Ascending aorta (tissue), 2 donors: Measurements from ENCODE around the gene TJP3. TPM values are rescaled to one million over a fixed set of nuclear protein-coding genes. Genes with fewer than 3 reads are reported as not detected.

ENCODE experiments used
- DNase-seq, 2 donors: peaks; one replicate each; pipeline ENCODE4 v3.0.0-alpha.2; 2019; ENCODE audit warnings: low spot score in 2 of 2
- H3K27ac ChIP-seq, 2 donors: fragments of 200-600 bp; sonication (generic); one replicate each; pipeline ENCODE4 v1.5.1; 2016 to 2017; ENCODE audit warnings: mild to moderate bottlenecking in 1 of 2
- H3K27me3 ChIP-seq: fragments of 200-600 bp; sonication (generic); one replicate; pipeline ENCODE4 v1.5.1; 2017
- H3K36me3 ChIP-seq, 2 donors: fragments of 200-600 bp; sonication (generic); one replicate each; pipeline ENCODE4 v1.5.1; 2016
- H3K4me1 ChIP-seq, 2 donors: fragments of 200-600 bp; sonication (generic); one replicate each; pipeline ENCODE4 v1.5.1; 2016 to 2017; ENCODE audit warnings: mild to moderate bottlenecking in 1 of 2
- H3K4me3 ChIP-seq, 2 donors: fragments of 200-600 bp; sonication (generic); one replicate each; pipeline ENCODE4 v1.5.1; 2016 to 2017; ENCODE audit warnings: mild to moderate bottlenecking in 1 of 2
- H3K9me3 ChIP-seq, 2 donors: fragments of 200-600 bp; sonication (generic); one replicate each; pipeline ENCODE4 v1.5.1; 2016
- CTCF ChIP-seq, 3 experiments: fragments of 200-600 bp in 2 of 3; fragments of 450-650 bp in 1 of 3; sonication (generic) in 2 of 3; IDR thresholded peaks; one replicate each; pipeline ENCODE4 v1.5.1; 2016 to 2019; ENCODE audit warnings: antibody characterized with exemption in 3 of 3, mild to moderate bottlenecking in 1 of 3, moderate library complexity in 1 of 3
- intact Hi-C: fragments of 100-400 bp; cut with DNase I; formaldehyde crosslinking; loops from one replicate; pipeline ENCODE4 v1.15.1; 2023
- total RNA-seq: library from RNA; depleted of rRNA; stranded (reverse); fragments of >200 nt; gene quantifications from one replicate; pipeline ENCODE4 v1.1.0, GENCODE V29; 2016

TJP3 gene
- total RNA-seq, 1 donor from 2014 or later, result 12.6 TPM

- Histone ChIP-seq H3K27ac (no peak overlapping the region), H3K4me1 (no peaks in the 10 kb centered on the region), H3K9me3 (no peaks in the 10 kb centered on the region), H3K27me3 (no peaks in the 10 kb centered on the region), H3K36me3 (no peaks in the 10 kb centered on the region), H3K4me3 (no peak overlapping the region)
- DNase-seq, result no peak
- intact Hi-C loops, result no loop called here
- no peak for TF ChIP-seq CTCF (IDR thresholded peaks at IDR 0.05)
Observed at GRCh38 chr19:3743486-3743885, 35.3 kb downstream of the TJP3 start.

DNA sequence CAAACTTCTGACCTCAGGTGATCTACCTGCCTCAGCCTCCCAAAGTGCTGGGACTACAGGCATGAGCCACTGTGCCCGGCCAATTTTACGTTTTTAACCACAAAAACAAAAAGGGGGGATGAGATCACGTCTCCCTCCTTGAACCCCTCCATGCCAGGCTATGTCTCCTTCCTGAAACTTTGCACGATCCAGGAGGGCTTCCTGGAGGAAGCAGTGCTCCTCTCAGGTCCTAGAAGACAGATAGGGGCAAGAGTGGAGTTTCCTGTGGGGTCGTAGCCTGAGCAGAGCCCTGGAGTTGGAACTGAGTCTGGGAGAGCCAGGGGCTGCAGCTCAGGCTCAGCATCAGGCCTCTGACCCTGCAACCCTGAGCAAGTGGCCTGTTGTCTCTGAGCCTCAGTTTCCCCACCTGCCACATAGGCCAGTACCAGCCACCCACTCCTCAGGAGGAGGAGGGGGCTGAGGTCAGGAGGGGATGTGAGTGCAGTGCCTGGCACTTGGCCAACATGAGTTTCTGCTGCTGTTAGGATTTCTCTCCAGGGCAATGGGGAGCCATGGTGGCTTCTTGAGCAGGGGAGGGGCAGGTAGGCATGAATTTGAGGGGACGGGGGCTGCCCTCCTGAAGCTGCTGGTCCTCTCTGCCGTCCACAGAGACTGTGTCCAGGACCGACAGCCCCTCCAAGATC is 37.3 kb downstream of the TJP3 start:
- intact Hi-C loops, result no loop called here
- Histone ChIP-seq H3K27ac (no peak overlapping the region), H3K4me3 (no peak overlapping the region), H3K27me3 (no peaks in the 10 kb centered on the region), H3K9me3 (no peaks in the 10 kb centered on the region), H3K36me3 (peaks cover 6 to 10% of the 10 kb centered on the region in 2 donors), H3K4me1 (no peaks in the 10 kb centered on the region)
- DNase-seq, result no peak
- no peak for TF ChIP-seq CTCF (IDR thresholded peaks at IDR 0.05)

GRCh38 chr19:3746371-3747056 is 38.3 kb downstream of the TJP3 start:
- TF ChIP-seq CTCF (IDR thresholded peaks at IDR 0.05), result no peak
- Histone ChIP-seq H3K36me3 (peaks cover 16 to 20% of the 10 kb centered on the region in 2 donors), H3K4me1 (no peaks in the 10 kb centered on the region), H3K9me3 (no peaks in the 10 kb centered on the region), H3K27ac (no peak overlapping the region), H3K4me3 (no peak overlapping the region), H3K27me3 (no peaks in the 10 kb centered on the region)
- no peak for DNase-seq
- intact Hi-C loops, result no loop called here

DNA sequence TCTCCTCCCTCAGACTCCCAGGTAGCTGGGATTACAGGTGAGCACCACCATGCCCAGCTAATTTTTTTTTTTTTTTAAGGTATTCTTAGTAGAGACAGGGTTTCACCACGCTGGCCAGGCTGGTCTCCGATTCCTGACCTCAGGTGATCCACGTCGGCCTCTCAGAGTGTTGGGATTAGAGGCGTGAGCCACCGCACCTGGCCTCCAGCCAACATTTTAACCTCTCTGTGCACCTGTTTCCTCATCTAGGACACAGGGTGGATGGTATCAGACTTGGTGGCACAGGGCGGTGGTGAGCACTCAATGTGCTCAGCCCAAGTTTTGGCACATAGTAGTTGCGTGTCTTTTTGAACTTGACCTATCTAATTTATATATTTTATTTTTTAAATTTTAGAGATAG is 40.8 kb downstream of the TJP3 start:
- Histone ChIP-seq H3K27me3 (no peaks in the 10 kb centered on the region), H3K27ac (no peak overlapping the region), H3K36me3 (peaks cover 37 to 43% of the 10 kb centered on the region in 2 donors), H3K4me3 (no peak overlapping the region), H3K9me3 (no peaks in the 10 kb centered on the region), H3K4me1 (no peaks in the 10 kb centered on the region)
- no peak for TF ChIP-seq CTCF (IDR thresholded peaks at IDR 0.05)
- intact Hi-C loops, result no loop called here
- DNase-seq, result no peak

DNA sequence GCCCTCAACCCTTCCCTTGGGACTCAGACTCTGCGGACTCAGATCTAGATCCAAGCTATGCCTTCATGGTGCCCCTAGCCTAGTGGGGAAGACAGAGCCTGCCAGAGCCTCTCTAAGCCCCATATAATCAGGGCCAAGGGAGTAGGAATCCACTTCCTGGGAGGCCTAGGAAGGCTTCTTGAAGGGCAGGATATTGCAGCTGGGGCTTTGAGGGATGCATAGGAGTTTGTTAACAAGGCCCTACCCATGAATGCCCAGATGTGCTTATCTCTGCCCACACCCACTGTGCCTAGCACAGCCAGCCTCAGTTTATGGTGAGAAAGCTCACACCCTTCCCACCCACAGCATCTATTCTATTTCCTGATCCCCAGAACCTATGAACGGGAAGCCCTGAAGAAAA is 42.0 kb downstream of the TJP3 start:
- intact Hi-C loops, result no loop called here
- DNase-seq, result no peak
- Histone ChIP-seq H3K4me3 (no peak overlapping the region), H3K4me1 (no peaks in the 10 kb centered on the region), H3K27ac (no peak overlapping the region), H3K27me3 (no peaks in the 10 kb centered on the region), H3K9me3 (no peaks in the 10 kb centered on the region), H3K36me3 (peaks cover 37 to 47% of the 10 kb centered on the region in 2 donors)
- no peak for TF ChIP-seq CTCF (IDR thresholded peaks at IDR 0.05)
